ENCODE results near the gene KIFBP.

KIFBP gene

DNA sequence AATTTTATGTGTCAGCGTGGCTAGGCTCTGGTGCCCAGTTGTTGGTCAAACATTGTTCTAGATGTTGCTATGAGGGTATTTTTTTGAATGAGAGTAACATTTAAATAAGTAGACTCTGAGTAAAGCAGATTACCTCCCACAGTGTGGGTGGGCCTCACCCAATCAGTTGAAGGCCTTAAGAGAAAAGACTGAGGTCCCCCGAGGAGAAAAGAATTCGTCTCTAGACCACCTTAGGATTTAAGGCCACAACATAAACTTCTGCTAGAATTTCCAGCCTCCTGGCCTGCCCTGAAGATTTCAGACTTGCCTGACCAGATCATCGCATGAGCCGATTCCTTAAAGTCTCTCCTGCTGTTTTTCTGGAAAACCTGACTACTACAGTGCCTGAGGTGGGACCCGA is 54.2 kb downstream of the KIFBP start:
- no peak for DNase-seq (ENCODE audit: low spot score)
- CTCF ChIA-PET, result no interaction called here

GRCh38 chr10:69043931-69044531 is 55.4 kb downstream of the KIFBP start:
- ChIA-PET POLR2A (ENCODE audit: low non-redundant PET) (interaction anchor here (0.6 to 0.7 kb wide), 2 partner anchors 47 to 1114 kb away, joined by 4 to 10 read pairs; no protein-coding TSS in a partner anchor), CTCF (interaction anchor here (0.9 kb wide), 1 partner anchor 44 kb away, joined by 3 read pairs; the partner anchor contains the start of gene SRGN)
- H3K27ac ChIP-seq, result peak overlapping the region; percentile 31

More for the DNA sequence above, 54.2 kb downstream of the KIFBP start:
- POLR2A ChIA-PET (ENCODE audit: low non-redundant PET), result no interaction called here
- TF ChIP-seq, protein P1, sequence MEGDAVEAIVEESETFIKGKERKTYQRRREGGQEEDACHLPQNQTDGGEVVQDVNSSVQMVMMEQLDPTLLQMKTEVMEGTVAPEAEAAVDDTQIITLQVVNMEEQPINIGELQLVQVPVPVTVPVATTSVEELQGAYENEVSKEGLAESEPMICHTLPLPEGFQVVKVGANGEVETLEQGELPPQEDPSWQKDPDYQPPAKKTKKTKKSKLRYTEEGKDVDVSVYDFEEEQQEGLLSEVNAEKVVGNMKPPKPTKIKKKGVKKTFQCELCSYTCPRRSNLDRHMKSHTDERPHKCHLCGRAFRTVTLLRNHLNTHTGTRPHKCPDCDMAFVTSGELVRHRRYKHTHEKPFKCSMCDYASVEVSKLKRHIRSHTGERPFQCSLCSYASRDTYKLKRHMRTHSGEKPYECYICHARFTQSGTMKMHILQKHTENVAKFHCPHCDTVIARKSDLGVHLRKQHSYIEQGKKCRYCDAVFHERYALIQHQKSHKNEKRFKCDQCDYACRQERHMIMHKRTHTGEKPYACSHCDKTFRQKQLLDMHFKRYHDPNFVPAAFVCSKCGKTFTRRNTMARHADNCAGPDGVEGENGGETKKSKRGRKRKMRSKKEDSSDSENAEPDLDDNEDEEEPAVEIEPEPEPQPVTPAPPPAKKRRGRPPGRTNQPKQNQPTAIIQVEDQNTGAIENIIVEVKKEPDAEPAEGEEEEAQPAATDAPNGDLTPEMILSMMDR (conservative IDR thresholded peaks at IDR 0.05; ENCODE audit: low read depth), result no peak
- H3K27ac ChIP-seq, result no peak overlapping the region

GRCh38 chr10:69044546-69044945 is 55.9 kb downstream of the KIFBP start:
- CTCF ChIA-PET, result no interaction called here
- no peak for DNase-seq (ENCODE audit: low spot score)
- POLR2A ChIA-PET (ENCODE audit: low non-redundant PET), result interaction anchor here (0.7 kb wide), 1 partner anchor 46 kb away, joined by 4 read pairs; no protein-coding TSS in a partner anchor

More at GRCh38 chr10:69043931-69044531, 55.4 kb downstream of the KIFBP start:
- DNase-seq (ENCODE audit: low spot score), result no peak
- TF ChIP-seq, protein P1 (conservative IDR thresholded peaks at IDR 0.05; ENCODE audit: low read depth), result no peak

DNA sequence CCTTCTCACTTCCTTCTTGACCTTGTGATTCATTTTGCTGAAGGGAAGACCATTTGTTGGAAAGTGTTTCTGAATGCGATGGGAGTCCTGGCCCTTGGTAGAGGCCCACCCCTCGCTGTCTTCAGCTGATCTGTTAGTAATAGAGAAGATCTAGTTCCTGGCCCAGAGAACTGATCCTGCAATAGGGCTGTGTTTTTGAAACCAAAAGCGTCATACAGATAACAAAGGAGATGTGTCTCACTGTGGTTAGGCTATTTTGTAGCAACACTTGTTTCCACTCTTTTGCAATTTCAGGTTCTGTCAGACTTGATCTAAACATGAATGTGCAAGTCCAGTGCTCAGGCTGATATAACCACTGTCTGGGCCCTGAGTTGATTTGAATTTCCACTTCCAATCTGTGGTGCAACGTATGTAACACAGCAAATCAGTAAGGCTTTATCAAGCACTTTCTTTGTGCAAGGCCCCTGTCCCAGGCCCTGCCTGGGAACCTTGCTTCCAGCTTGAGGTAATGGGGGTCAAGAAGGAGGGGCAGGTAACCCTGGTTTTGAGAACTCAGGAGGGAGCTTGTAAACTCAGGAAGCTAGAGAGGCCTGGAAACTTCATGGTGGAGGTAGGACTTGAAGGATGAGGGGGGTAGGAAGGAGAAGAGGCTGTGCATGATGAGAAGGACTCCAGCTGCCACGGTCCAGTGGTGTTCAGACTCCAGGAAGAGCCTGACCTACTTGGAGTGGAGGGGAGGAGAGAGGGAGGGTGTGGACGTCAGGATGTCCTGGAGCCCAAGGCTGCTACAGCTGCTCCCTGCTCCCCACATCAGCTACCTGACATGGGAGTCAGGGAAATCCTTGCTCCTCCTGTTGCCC is 57.1 kb downstream of the KIFBP start:
- ChIA-PET CTCF (interaction anchor here (0.7 kb wide), 1 partner anchor 11 kb away, joined by 4 read pairs; no protein-coding TSS in a partner anchor), POLR2A (ENCODE audit: low non-redundant PET) (no interaction called here)
- TF ChIP-seq, protein P1 (conservative IDR thresholded peaks at IDR 0.05; ENCODE audit: low read depth), result no peak
- H3K27ac ChIP-seq, result peak overlapping the region; percentile 87
- DNase-seq (ENCODE audit: low spot score), result peak; percentile 77

More at GRCh38 chr10:69044546-69044945, 55.9 kb downstream of the KIFBP start:
- H3K27ac ChIP-seq, result peak overlapping the region; percentile 52
- TF ChIP-seq, protein P1 (conservative IDR thresholded peaks at IDR 0.05; ENCODE audit: low read depth), result no peak

DNA sequence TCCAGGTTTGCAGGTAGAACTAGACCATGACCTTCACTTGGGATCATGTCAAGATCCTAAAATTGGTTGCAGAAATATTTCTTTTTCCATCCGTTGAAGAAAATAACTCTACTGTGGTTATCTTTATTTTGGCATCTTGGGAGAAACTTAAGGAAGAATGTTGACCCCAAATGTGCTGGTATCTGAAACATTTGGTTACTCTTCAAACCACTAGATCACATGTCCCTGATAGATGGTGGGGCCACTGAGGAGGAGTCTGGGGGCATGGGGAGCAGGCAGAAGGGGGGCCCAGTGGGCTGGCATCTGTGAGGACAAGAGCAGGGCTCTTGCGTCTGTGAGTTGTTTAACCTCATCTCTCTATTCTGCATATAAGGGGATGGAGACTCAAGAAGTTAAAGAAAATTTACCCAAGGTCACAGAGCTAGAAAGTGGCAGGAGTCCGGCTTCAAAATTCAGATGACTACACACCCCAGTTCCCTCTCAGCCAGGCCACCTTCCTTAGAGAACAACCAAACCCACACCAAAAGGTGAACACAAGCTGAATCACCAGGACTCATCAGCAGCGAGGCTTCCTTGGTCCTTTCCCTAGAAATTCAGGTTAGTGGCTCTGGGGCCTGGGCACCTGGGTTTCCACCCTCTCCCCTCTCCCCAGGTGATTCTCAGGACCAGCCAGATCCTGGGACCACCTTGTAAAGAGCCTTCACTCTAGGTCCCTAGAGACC is 58.7 kb downstream of the KIFBP start:
- no peak for DNase-seq (ENCODE audit: low spot score)
- TF ChIP-seq, protein P1 (conservative IDR thresholded peaks at IDR 0.05; ENCODE audit: low read depth), result no peak
- POLR2A ChIA-PET (ENCODE audit: low non-redundant PET), result interaction anchor here (0.6 kb wide), 1 partner anchor 12 kb away, joined by 8 read pairs; no protein-coding TSS in a partner anchor
- no peak overlapping the region for H3K27ac ChIP-seq
- CTCF ChIA-PET, result interaction anchor here (0.6 to 0.7 kb wide), 2 partner anchors 48 to 52 kb away, joined by 3 to 4 read pairs; no protein-coding TSS in a partner anchor

GRCh38 chr10:69048103-69048502 is 59.5 kb downstream of the KIFBP start:
- TF ChIP-seq, protein P1 (conservative IDR thresholded peaks at IDR 0.05; ENCODE audit: low read depth), result no peak
- no peak overlapping the region for H3K27ac ChIP-seq
- ChIA-PET CTCF (interaction anchor here (0.6 to 0.7 kb wide), 2 partner anchors 47 to 106 kb away, joined by 3 read pairs; no protein-coding TSS in a partner anchor), POLR2A (ENCODE audit: low non-redundant PET) (no interaction called here)
- no peak for DNase-seq (ENCODE audit: low spot score)
